Neuronal stem cell (in vitro differentiated cells): ENCODE results near the gene GPR132. TPM values are rescaled to one million over a fixed set of nuclear protein-coding genes. Genes with fewer than 3 reads are reported as not detected.
"Not testable (repeated sequence)": the region's sequence is repeated elsewhere in the genome, so short reads cannot be mapped to it uniquely, and the experiment has no call there.

ENCODE experiments used
- DNase-seq: peaks from one replicate; pipeline ENCODE4 v3.0.0-alpha.2; 2013; ENCODE audit warnings: low spot score
- H2AFZ ChIP-seq: one replicate; pipeline ENCODE4 v1.6.1; 2013; ENCODE audit warnings: mild to moderate bottlenecking, low read length, inconsistent platforms
- H2AK5ac ChIP-seq: 2 replicates; pipeline ENCODE4 v1.6.1; 2013; ENCODE audit warnings: low read depth, mild to moderate bottlenecking, inconsistent platforms, low read length, moderate library complexity, mixed read lengths
- H2BK120ac ChIP-seq: 2 replicates; pipeline ENCODE4 v1.6.1; 2013; ENCODE audit warnings: low read depth, mild to moderate bottlenecking, inconsistent platforms, low read length, moderate library complexity, mixed read lengths
- H2BK12ac ChIP-seq: one replicate; pipeline ENCODE4 v1.6.1; 2013; ENCODE audit warnings: low read length, inconsistent platforms
- H2BK15ac ChIP-seq: 2 replicates; pipeline ENCODE4 v1.6.1; 2013; ENCODE audit warnings: mild to moderate bottlenecking, low read length, inconsistent platforms, mixed read lengths
- H2BK5ac ChIP-seq: one replicate; pipeline ENCODE4 v1.6.1; 2013; ENCODE audit warnings: inconsistent platforms, mild to moderate bottlenecking, low read length, moderate library complexity
- H3K14ac ChIP-seq: one replicate; pipeline ENCODE4 v1.6.1; 2013; ENCODE audit warnings: low read length, inconsistent platforms
- H3K18ac ChIP-seq: 2 replicates; pipeline ENCODE4 v1.6.1; 2013; ENCODE audit warnings: low read length, inconsistent platforms
- H3K23ac ChIP-seq: 2 replicates; pipeline ENCODE4 v1.6.1; 2013; ENCODE audit warnings: low read depth, mild to moderate bottlenecking, mixed read lengths, low read length, inconsistent platforms; ENCODE audit not compliant: poor library complexity
- H3K27ac ChIP-seq: replicated peaks from 3 replicates; pipeline ENCODE4 v1.5.1; 2013; ENCODE audit warnings: low read length, inconsistent platforms
- H3K27me3 ChIP-seq, 3 experiments: 2 replicates each; pipeline ENCODE4 v1.6.1; 2013; ENCODE audit warnings: low read length in 3 of 3, mild to moderate bottlenecking in 2 of 3, inconsistent platforms in 1 of 3, low read depth in 1 of 3, mixed read lengths in 1 of 3, moderate library complexity in 1 of 3; ENCODE audit not compliant: control insufficient read depth in 3 of 3, insufficient read depth in 3 of 3
- H3K36me3 ChIP-seq, 2 donors: replicated peaks in 1 of 2; 2 replicates each; pipeline ENCODE4 v1.6.1; 2013; ENCODE audit warnings: low read length in 2 of 2; ENCODE audit not compliant: control insufficient read depth in 2 of 2, insufficient read depth in 2 of 2
- H3K4ac ChIP-seq: 2 replicates; pipeline ENCODE4 v1.6.1; 2013; ENCODE audit warnings: inconsistent platforms, mild to moderate bottlenecking, low read length, moderate library complexity
- H3K4me1 ChIP-seq, 2 donors: 1 replicate in 1 of 2; 2 replicates in 1 of 2; pipeline ENCODE4 v1.6.1; 2013; ENCODE audit warnings: low read length in 2 of 2, low read depth in 1 of 2; ENCODE audit not compliant: control insufficient read depth in 2 of 2, insufficient read depth in 1 of 2
- H3K4me2 ChIP-seq: one replicate; pipeline ENCODE4 v1.6.1; 2013; ENCODE audit warnings: mild to moderate bottlenecking, low read length, inconsistent platforms; ENCODE audit not compliant: insufficient read depth, poor library complexity, severe bottlenecking
- H3K4me3 ChIP-seq, 2 donors: 2 replicates each; pipeline ENCODE4 v1.5.1; 2013; ENCODE audit warnings: low read length in 2 of 2, mild to moderate bottlenecking in 2 of 2, inconsistent platforms in 1 of 2, moderate library complexity in 1 of 2
- H3K79me1 ChIP-seq: one replicate; pipeline ENCODE4 v1.6.1; 2013; ENCODE audit warnings: low read depth, mild to moderate bottlenecking, inconsistent platforms, low read length, moderate library complexity
- H3K9ac ChIP-seq: one replicate; pipeline ENCODE4 v1.6.1; 2013; ENCODE audit warnings: mild to moderate bottlenecking, low read depth, low read length, inconsistent platforms; ENCODE audit not compliant: poor library complexity
- H3K9me3 ChIP-seq, 2 donors: replicated peaks in 1 of 2; 2 replicates each; pipeline versions ENCODE3 to v1.6.1; 2013; ENCODE audit warnings: low read length in 2 of 2, mild to moderate bottlenecking in 2 of 2, inconsistent platforms in 1 of 2, low read depth in 1 of 2, mixed read lengths in 1 of 2, moderate library complexity in 1 of 2; ENCODE audit not compliant: control insufficient read depth in 2 of 2, insufficient read depth in 1 of 2
- H4K8ac ChIP-seq: one replicate; pipeline ENCODE4 v1.6.1; 2013; ENCODE audit warnings: low read depth, mild to moderate bottlenecking, inconsistent platforms, low read length, moderate library complexity
- H4K91ac ChIP-seq: one replicate; pipeline ENCODE4 v1.6.1; 2013; ENCODE audit warnings: low read length, low read depth, mild to moderate bottlenecking, inconsistent platforms; ENCODE audit not compliant: poor library complexity
- WGBS, 2 donors: extraction: QIAGEN DNeasy Blood & Tissue Kit; methylation state at CpG; one replicate each; pipeline ENCODE4 v1.1.7; 2013; ENCODE audit warnings: missing lambda C conversion rate in 2 of 2, mixed read lengths in 1 of 2; ENCODE audit not compliant: insufficient read length in 2 of 2, insufficient replicate concordance in 1 of 2; ENCODE audit errors: extremely low coverage in 2 of 2; 5-methylcytosine and 5-hydroxymethylcytosine counted together
- polyA plus RNA-seq, 2 experiments: library from polyadenylated mRNA; stranded (reverse); fragments of 200-250 nt; gene quantifications; one replicate each; pipeline ENCODE4 v1.2.3, GENCODE V29; 2013

Gene GPR132
- 0.13 TPM for polyA plus RNA-seq (2013, experiment 1 of 2)
- polyA plus RNA-seq (2013, experiment 2 of 2), result 0.08 TPM

GRCh38 chr14:105065280-105066228, at the start of gene GPR132:
Gene GPR132, minus strand, starts transcription at chr14:105065430. Its CDS starts 10,010 bp downstream, at chr14:105055420.
- H3K4ac ChIP-seq, result peak within 1 kb of the TSS; percentile 66
- peak within 1 kb of the TSS; percentile 72 for H2AK5ac ChIP-seq
- H2BK5ac ChIP-seq, result peak within 1 kb of the TSS; percentile 90
- no peak within 1 kb of the TSS for H3K4me3 ChIP-seq
- peak within 1 kb of the TSS; percentile 34 for H3K9ac ChIP-seq
- peaks cover 0 to 3% (median 0%) of the 10 kb centered on the region in 3 experiments for H3K27me3 ChIP-seq
- peak within 1 kb of the TSS; percentile 91 for H3K18ac ChIP-seq
- peak within 1 kb of the TSS; percentile 79 for H4K91ac ChIP-seq
- no peak for DNase-seq
- H2BK12ac ChIP-seq, result peak within 1 kb of the TSS; percentile 96
- no peaks in the 10 kb centered on the region for H3K9me3 ChIP-seq
- no peaks in the 10 kb centered on the region for H3K36me3 ChIP-seq
- H2AFZ ChIP-seq, result peak within 1 kb of the TSS; percentile 87
- no peaks in the 10 kb centered on the region for H3K79me1 ChIP-seq
- no CpG with 5 or more reads among the region's 22 CpGs for WGBS, 2 donors
- peak within 1 kb of the TSS; percentile 80 for H3K23ac ChIP-seq
- H4K8ac ChIP-seq, result peak within 1 kb of the TSS; percentile 17
- H3K4me1 ChIP-seq, result peaks cover 5 to 15% of the 10 kb centered on the region in 2 donors
- no peak within 1 kb of the TSS for H3K27ac ChIP-seq
- peak within 1 kb of the TSS; percentile 97 for H2BK15ac ChIP-seq
- no peak within 1 kb of the TSS for H3K4me2 ChIP-seq
- H3K14ac ChIP-seq, result peak within 1 kb of the TSS; percentile 40
- H2BK120ac ChIP-seq, result peak within 1 kb of the TSS; percentile 36

- H3K14ac ChIP-seq, H2BK12ac ChIP-seq, H4K8ac ChIP-seq, H3K27ac ChIP-seq, H3K18ac ChIP-seq, H3K4me1 ChIP-seq, H3K36me3 ChIP-seq, H3K9ac ChIP-seq, H3K23ac ChIP-seq, H3K4me2 ChIP-seq, DNase-seq, H3K9me3 ChIP-seq, H2AK5ac ChIP-seq, H2BK15ac ChIP-seq, H2BK5ac ChIP-seq, H3K4me3 ChIP-seq, H3K79me1 ChIP-seq, H3K4ac ChIP-seq, H2AFZ ChIP-seq, H4K91ac ChIP-seq, H2BK120ac ChIP-seq, H3K27me3 ChIP-seq: not testable (repeated sequence)
- WGBS, 2 donors, result no CpG with 5 or more reads among the region's 8 CpGs
These were observed 44.0 kb upstream of the GPR132 start for GRCh38 chr14:105109243-105109642.

GRCh38 chr14:105108516-105108864, 43.3 kb upstream of the GPR132 start:
- H3K36me3 ChIP-seq, result no peaks in the 10 kb centered on the region
- no peak overlapping the region for H4K91ac ChIP-seq
- H3K9me3 ChIP-seq, result no peaks in the 10 kb centered on the region
- no peaks in the 10 kb centered on the region for H3K4me1 ChIP-seq
- H2BK12ac ChIP-seq, result no peak overlapping the region
- no peak overlapping the region for H3K4me2 ChIP-seq
- no peak overlapping the region for H3K4me3 ChIP-seq
- WGBS, 2 donors, result no CpG with 5 or more reads among the region's 7 CpGs
- H2AFZ ChIP-seq, result no peak overlapping the region
- H4K8ac ChIP-seq, result no peak overlapping the region
- no peak overlapping the region for H3K9ac ChIP-seq
- H3K23ac ChIP-seq, result no peak overlapping the region
- no peaks in the 10 kb centered on the region for H3K79me1 ChIP-seq
- no peak overlapping the region for H2BK5ac ChIP-seq
- H2BK120ac ChIP-seq, result no peak overlapping the region
- H3K27ac ChIP-seq, result no peak overlapping the region
- no peak for DNase-seq
- H3K18ac ChIP-seq, result no peak overlapping the region
- H3K27me3 ChIP-seq, result peaks cover 0 to 6% (median 0%) of the 10 kb centered on the region in 3 experiments
- H2AK5ac ChIP-seq, result no peak overlapping the region
- H3K14ac ChIP-seq, result no peak overlapping the region
- H3K4ac ChIP-seq, result no peak overlapping the region
- no peak overlapping the region for H2BK15ac ChIP-seq

GRCh38 chr14:105107781-105108515, 42.7 kb upstream of the GPR132 start:
- H3K4me2 ChIP-seq, result no peak overlapping the region
- no peak overlapping the region for H3K23ac ChIP-seq
- no peak overlapping the region for H2AFZ ChIP-seq
- H3K4me3 ChIP-seq, result no peak overlapping the region
- no peaks in the 10 kb centered on the region for H3K9me3 ChIP-seq
- H2BK120ac ChIP-seq, result no peak overlapping the region
- no peak overlapping the region for H2BK15ac ChIP-seq
- H2AK5ac ChIP-seq, result no peak overlapping the region
- no peak overlapping the region for H3K27ac ChIP-seq
- no peak overlapping the region for H4K91ac ChIP-seq
- no peaks in the 10 kb centered on the region for H3K36me3 ChIP-seq
- peaks cover 0 to 6% (median 0%) of the 10 kb centered on the region in 3 experiments for H3K27me3 ChIP-seq
- H3K4ac ChIP-seq, result no peak overlapping the region
- no peak for DNase-seq
- H2BK5ac ChIP-seq, result no peak overlapping the region
- H3K79me1 ChIP-seq, result no peaks in the 10 kb centered on the region
- WGBS, 2 donors, result no CpG with 5 or more reads among the region's 9 CpGs
- H3K14ac ChIP-seq, result no peak overlapping the region
- no peak overlapping the region for H3K18ac ChIP-seq
- H3K9ac ChIP-seq, result no peak overlapping the region
- H3K4me1 ChIP-seq, result no peaks in the 10 kb centered on the region
- H2BK12ac ChIP-seq, result no peak overlapping the region
- no peak overlapping the region for H4K8ac ChIP-seq
